ENCODE results near the gene TADA2A. TPM values are rescaled to one million over a fixed set of nuclear protein-coding genes. Genes with fewer than 3 reads are reported as not detected.
"Not testable (repeated sequence)": the region's sequence is repeated elsewhere in the genome, so short reads cannot be mapped to it uniquely, and the experiment has no call there.

Gene TADA2A
- polyA plus RNA-seq, 1 experiment: 13.6 TPM

DNA sequence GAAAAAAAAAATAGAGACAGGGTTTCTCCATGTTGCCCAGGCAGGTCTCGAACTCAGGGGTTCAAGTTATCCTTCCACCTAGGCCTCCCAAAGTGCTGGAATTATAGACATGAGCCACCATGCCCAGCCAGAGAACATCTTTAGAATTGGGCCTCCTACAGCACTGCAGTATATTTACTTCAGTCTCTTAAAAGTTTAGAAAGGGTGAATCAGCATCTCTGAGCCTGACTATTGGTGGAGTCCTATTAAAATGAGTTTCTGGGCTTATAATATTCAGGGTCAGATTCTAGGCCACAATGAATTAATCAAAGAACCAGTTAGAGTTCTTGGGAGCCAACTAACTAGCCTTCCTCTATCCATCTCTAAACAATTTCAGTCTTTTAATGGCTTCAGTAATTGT is 22.8 kb downstream of the TADA2A start:
- Histone ChIP-seq H3K36me3 (ENCODE audit: control insufficient read depth, insufficient read depth, low read length) (peaks cover 7% of the 10 kb centered on the region), H3K4me3 (ENCODE audit: low read depth, low read length) (no peak overlapping the region), H3K27me3 (ENCODE audit: control insufficient read depth, insufficient read depth, low read length) (no peaks in the 10 kb centered on the region)
- DNase-seq (ENCODE audit: low read depth): no peak
- ChIA-PET POLR2A (interaction anchor here (0.6 kb wide), 2 partner anchors 20 to 150 kb away, joined by 3 to 7 read pairs; no protein-coding TSS in a partner anchor), CTCF (interaction anchor here (1.0 to 1.4 kb wide), 2 partner anchors 56 to 61 kb away, joined by 3 to 4 read pairs; no protein-coding TSS in a partner anchor)
- TF ChIP-seq, protein P1, sequence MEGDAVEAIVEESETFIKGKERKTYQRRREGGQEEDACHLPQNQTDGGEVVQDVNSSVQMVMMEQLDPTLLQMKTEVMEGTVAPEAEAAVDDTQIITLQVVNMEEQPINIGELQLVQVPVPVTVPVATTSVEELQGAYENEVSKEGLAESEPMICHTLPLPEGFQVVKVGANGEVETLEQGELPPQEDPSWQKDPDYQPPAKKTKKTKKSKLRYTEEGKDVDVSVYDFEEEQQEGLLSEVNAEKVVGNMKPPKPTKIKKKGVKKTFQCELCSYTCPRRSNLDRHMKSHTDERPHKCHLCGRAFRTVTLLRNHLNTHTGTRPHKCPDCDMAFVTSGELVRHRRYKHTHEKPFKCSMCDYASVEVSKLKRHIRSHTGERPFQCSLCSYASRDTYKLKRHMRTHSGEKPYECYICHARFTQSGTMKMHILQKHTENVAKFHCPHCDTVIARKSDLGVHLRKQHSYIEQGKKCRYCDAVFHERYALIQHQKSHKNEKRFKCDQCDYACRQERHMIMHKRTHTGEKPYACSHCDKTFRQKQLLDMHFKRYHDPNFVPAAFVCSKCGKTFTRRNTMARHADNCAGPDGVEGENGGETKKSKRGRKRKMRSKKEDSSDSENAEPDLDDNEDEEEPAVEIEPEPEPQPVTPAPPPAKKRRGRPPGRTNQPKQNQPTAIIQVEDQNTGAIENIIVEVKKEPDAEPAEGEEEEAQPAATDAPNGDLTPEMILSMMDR (IDR thresholded peaks at IDR 0.05; ENCODE audit: insufficient read depth, low read depth, low read length): no peak

DNA sequence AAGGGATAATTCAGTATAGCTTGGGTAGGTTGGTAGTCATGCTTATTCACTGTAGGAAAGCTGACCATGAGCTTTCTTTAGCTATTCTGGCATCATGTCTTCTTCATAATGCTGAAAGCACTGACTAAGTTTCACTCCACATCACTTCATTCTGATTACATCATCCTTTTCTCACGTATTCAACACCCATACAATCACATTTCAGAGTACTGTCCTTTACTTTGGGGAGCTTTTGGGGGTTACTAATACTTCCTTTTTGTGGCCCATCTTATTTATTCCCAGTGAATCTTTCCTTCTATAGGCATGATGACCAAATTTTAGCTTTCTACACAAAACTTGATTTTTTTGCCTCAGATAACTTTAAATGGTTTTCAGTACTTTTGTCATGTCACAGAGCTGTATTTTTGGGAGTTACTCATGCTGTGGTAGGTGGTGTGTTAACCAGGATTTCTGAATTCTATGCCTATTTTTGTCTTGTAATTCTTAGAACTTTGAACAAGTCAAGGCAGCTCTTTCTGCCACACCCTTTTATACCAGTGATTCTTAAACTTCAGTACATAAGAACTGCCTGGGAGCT is 23.5 kb downstream of the TADA2A start:
- DNase-seq (ENCODE audit: low read depth): no peak
- no peak overlapping the region for H3K4me3 ChIP-seq (ENCODE audit: low read depth, low read length)
- POLR2A ChIA-PET: interaction anchor here (0.5 to 0.6 kb wide), 4 partner anchors 20 to 150 kb away, joined by 3 to 14 read pairs (median 6); no protein-coding TSS in a partner anchor
- H3K36me3 ChIP-seq (ENCODE audit: control insufficient read depth, insufficient read depth, low read length): peaks cover 7% of the 10 kb centered on the region
- CTCF ChIA-PET: interaction anchor here (1.0 to 1.4 kb wide), 2 partner anchors 57 to 61 kb away, joined by 3 to 4 read pairs; no protein-coding TSS in a partner anchor
- TF ChIP-seq, protein P1 (IDR thresholded peaks at IDR 0.05; ENCODE audit: insufficient read depth, low read depth, low read length): no peak
- H3K27me3 ChIP-seq (ENCODE audit: control insufficient read depth, insufficient read depth, low read length): no peaks in the 10 kb centered on the region

DNA sequence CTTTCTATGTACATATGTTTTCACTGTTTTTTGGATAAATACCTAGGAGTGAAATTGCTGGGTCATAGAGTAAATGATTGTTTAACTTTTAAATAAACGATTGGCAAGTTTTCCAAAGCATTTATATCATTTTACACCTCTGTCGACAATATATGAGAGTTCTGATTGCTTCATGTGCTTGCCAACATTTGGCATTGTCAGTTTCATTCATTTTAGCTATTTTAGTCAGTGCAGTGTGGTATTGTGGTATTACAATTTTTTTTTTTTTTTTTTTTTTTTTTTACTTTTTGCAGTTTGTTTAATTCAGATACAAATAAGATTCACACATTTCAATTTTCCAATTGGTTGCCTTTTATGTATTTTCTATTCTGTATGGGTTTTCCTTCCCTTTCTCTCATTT is 26.0 kb downstream of the TADA2A start:
- peaks cover 3% of the 10 kb centered on the region for H3K36me3 ChIP-seq (ENCODE audit: control insufficient read depth, insufficient read depth, low read length)
- H3K27me3 ChIP-seq (ENCODE audit: control insufficient read depth, insufficient read depth, low read length): no peaks in the 10 kb centered on the region
- H3K4me3 ChIP-seq (ENCODE audit: low read depth, low read length): no peak overlapping the region
- TF ChIP-seq, protein P1 (IDR thresholded peaks at IDR 0.05; ENCODE audit: insufficient read depth, low read depth, low read length): no peak
- POLR2A ChIA-PET: no interaction called here
- CTCF ChIA-PET: no interaction called here
- no peak for DNase-seq (ENCODE audit: low read depth)

DNA sequence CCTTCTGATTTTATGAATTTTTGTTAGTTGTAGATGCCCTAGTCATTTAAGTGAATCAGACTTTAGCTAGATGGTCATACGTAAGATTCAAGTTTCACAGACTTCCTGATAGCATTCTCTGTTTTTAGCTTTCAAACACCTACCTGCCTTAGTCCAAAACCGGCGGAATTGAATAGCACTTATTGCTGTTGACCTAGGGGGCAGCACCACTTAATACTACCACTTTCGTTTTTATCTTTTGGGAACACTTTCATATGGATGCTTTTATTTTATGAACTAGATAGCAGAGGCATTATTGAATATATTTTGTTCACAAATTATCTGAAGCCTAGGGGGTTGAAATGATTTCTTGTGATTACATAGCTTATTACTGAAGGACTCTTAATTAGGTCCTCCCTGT is 31.5 kb downstream of the TADA2A start:
- peaks cover 5% of the 10 kb centered on the region for H3K36me3 ChIP-seq (ENCODE audit: control insufficient read depth, insufficient read depth, low read length)

DNA sequence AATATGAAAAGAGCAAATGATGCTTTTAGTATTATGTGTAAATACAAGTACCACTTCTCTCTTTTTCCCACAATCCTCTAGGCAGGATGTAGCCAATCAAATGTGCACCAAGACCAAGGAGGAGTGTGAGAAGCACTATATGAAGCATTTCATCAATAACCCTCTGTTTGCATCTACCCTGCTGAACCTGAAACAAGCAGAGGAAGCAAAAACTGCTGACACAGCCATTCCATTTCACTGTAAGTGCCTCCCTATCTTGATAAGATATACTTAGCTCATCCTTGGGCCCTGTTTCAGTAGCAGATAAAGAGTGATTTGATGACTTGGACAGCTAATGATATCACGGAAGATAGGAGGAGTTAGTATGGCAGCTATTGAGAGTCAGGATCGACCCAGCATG is 33.7 kb downstream of the TADA2A start:
- ChIA-PET CTCF (no interaction called here), POLR2A (no interaction called here)
- H3K4me3 ChIP-seq (ENCODE audit: low read depth, low read length): no peak overlapping the region
- peaks cover 6% of the 10 kb centered on the region for H3K36me3 ChIP-seq (ENCODE audit: control insufficient read depth, insufficient read depth, low read length)
- no peak for DNase-seq (ENCODE audit: low read depth)
- H3K27me3 ChIP-seq (ENCODE audit: control insufficient read depth, insufficient read depth, low read length): no peaks in the 10 kb centered on the region
- TF ChIP-seq, protein P1 (IDR thresholded peaks at IDR 0.05; ENCODE audit: insufficient read depth, low read depth, low read length): no peak

More for the DNA sequence above, 31.5 kb downstream of the TADA2A start:
- ChIA-PET POLR2A (interaction anchor here (0.6 kb wide), 1 partner anchor 1446 kb away, joined by 3 read pairs; no protein-coding TSS in a partner anchor), CTCF (interaction anchor here (0.6 to 1.5 kb wide), 4 partner anchors 11 to 1013 kb away, joined by 4 to 5 read pairs (median 4); no protein-coding TSS in a partner anchor)
- no peak for DNase-seq (ENCODE audit: low read depth)
- TF ChIP-seq, protein P1 (IDR thresholded peaks at IDR 0.05; ENCODE audit: insufficient read depth, low read depth, low read length): no peak
- H3K27me3 ChIP-seq (ENCODE audit: control insufficient read depth, insufficient read depth, low read length): no peaks in the 10 kb centered on the region
- H3K4me3 ChIP-seq (ENCODE audit: low read depth, low read length): no peak overlapping the region

DNA sequence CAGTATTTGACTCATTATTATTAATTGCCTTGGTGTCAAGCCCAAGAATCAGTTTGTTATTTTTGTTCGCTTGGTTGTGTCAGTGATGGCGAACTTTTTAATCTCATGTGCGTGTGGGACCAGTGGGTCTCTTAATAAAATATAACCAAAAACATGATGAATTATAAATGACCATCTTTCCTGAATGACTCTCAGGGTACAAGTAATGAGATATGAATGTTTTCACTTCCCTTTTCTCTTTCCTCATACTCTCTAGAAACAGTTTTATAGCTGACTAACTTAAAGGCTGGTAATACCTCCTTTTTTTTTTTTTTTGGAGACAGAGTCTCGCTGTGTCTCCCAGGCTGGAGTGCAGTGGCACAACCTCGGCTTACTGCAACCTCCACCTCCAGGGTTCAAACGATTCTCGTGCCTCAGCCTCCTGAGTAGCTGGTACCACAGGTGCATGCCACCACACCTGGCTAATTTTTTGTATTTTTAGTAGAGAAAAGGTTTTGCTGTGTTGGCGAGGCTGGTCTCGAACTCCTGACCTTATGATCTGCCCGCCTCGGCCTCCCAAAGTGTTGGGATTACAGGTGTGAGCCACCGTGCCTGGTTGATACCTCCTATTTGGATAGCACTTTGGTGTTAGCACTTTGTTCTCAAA is 34.8 kb downstream of the TADA2A start:
- CTCF ChIA-PET, POLR2A ChIA-PET: not testable (repeated sequence)

More for the DNA sequence above, 34.8 kb downstream of the TADA2A start:
- H3K36me3 ChIP-seq (ENCODE audit: control insufficient read depth, insufficient read depth, low read length); H3K27me3 ChIP-seq (ENCODE audit: control insufficient read depth, insufficient read depth, low read length); DNase-seq (ENCODE audit: low read depth); H3K4me3 ChIP-seq (ENCODE audit: low read depth, low read length): not testable (repeated sequence)
